ENCODE measurements around the gene PIGH.

Gene PIGH, protein sequence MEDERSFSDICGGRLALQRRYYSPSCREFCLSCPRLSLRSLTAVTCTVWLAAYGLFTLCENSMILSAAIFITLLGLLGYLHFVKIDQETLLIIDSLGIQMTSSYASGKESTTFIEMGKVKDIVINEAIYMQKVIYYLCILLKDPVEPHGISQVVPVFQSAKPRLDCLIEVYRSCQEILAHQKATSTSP

DNA sequence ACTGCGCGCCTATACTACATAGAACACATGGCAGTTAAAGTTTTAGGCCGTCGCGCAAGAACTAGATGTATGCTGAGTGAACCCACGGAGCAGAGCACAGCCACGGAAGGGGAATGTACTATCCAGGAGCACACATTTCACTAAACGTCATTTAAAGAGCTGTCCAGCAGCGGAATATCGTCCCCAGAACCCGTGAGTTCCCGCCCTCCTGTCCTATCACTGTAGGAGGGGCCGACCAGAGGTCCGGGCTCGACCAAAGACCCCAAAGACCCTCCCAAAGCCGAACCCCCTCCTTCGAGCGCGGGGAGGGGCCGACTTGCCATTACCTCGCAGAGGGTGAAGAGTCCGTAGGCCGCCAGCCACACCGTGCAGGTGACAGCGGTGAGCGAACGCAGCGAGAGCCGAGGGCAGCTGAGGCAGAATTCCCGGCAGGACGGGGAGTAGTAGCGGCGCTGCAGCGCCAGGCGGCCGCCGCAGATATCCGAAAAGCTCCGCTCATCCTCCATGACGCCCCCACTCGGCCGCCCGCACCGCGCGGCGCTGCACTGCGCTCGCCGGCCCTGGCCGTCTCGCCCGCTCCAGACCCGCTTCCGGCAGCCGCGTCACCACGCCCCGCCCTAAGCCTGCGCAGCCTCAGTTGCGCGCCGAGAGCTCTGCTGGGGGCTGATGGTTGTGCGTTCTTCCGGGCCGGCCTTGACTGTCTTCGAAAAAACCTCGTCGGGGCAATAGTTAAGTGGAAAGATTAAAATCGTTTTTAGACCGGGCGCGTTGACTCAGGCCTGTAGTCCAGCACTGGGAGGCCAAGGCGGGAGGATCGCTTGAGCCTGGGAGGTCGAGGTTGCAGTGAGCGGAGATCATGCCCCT, at the start of gene PIGH:
Gene PIGH (minus strand): TSS at position 571 of the 864 bp plus-strand sequence. CDS start 65 bp downstream, at position 506.
- peak within 1 kb of the TSS; percentile 27 for H3K27ac ChIP-seq
- H3K27me3 ChIP-seq (replicated peaks): no peaks in the 10 kb centered on the region
- peak; percentile 77 for DNase-seq
- TF ChIP-seq CTCF (IDR thresholded peaks at IDR 0.05; ENCODE audit: low read depth, low read length, missing control alignments): peak; percentile 54
- no peaks in the 10 kb centered on the region for H3K36me3 ChIP-seq (replicated peaks)
- in situ Hi-C loops (cut with HindIII; ENCODE audit: low pct_ligation_motif_present, low sequenced_read_pairs): no loop called here
- peak within 1 kb of the TSS; percentile 86 for H3K4me3 ChIP-seq (ENCODE audit: low read depth, low read length)

DNA sequence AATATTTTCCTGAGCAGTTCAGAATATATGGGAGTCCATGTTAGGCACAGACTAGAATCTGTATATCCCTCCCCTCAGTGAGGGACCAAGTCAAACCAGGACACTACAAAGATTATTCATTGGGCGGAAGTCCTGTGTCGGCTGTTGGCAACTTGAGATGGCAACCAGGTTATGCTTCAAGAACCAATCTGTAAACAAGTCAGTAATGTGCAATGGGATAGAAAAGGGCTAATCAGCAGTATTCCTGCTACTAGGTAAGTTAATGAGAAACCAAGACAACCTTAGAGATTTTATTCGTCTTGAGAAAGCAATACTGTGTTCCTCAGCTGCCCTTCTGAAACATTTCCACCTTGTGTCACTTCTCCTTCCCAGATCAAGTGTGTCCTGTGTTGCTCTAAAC, 46.1 kb upstream of the PIGH start:
- Histone ChIP-seq H3K4me3 (ENCODE audit: low read depth, low read length) (no peak overlapping the region), H3K36me3 (replicated peaks) (peaks cover 30% of the 10 kb centered on the region), H3K27ac (no peak overlapping the region), H3K27me3 (replicated peaks) (no peaks in the 10 kb centered on the region)
- in situ Hi-C loops (cut with HindIII; ENCODE audit: low pct_ligation_motif_present, low sequenced_read_pairs): no loop called here
- DNase-seq: no peak
- no peak for TF ChIP-seq CTCF (IDR thresholded peaks at IDR 0.05; ENCODE audit: low read depth, low read length, missing control alignments)

GRCh38 chr14:67645414-67645813, 45.3 kb upstream of the PIGH start:
- no peak overlapping the region for H3K4me3 ChIP-seq (ENCODE audit: low read depth, low read length)
- no peaks in the 10 kb centered on the region for H3K27me3 ChIP-seq (replicated peaks)
- no peak for DNase-seq
- peaks cover 23% of the 10 kb centered on the region for H3K36me3 ChIP-seq (replicated peaks)
- H3K27ac ChIP-seq: no peak overlapping the region
- in situ Hi-C loops (cut with HindIII; ENCODE audit: low pct_ligation_motif_present, low sequenced_read_pairs): no loop called here
- TF ChIP-seq CTCF (IDR thresholded peaks at IDR 0.05; ENCODE audit: low read depth, low read length, missing control alignments): no peak

GRCh38 chr14:67644428-67644827, 44.4 kb upstream of the PIGH start:
- Histone ChIP-seq H3K27ac (no peak overlapping the region), H3K36me3 (replicated peaks) (peaks cover 13% of the 10 kb centered on the region), H3K27me3 (replicated peaks) (no peaks in the 10 kb centered on the region), H3K4me3 (ENCODE audit: low read depth, low read length) (no peak overlapping the region)
- TF ChIP-seq CTCF (IDR thresholded peaks at IDR 0.05; ENCODE audit: low read depth, low read length, missing control alignments): no peak
- DNase-seq: no peak
- in situ Hi-C loops (cut with HindIII; ENCODE audit: low pct_ligation_motif_present, low sequenced_read_pairs): no loop called here

- no peak for DNase-seq
- Histone ChIP-seq H3K27me3 (replicated peaks) (no peaks in the 10 kb centered on the region), H3K36me3 (replicated peaks) (peaks cover 6% of the 10 kb centered on the region), H3K4me3 (ENCODE audit: low read depth, low read length) (no peak overlapping the region), H3K27ac (no peak overlapping the region)
- in situ Hi-C loops (cut with HindIII; ENCODE audit: low pct_ligation_motif_present, low sequenced_read_pairs): no loop called here
- TF ChIP-seq CTCF (IDR thresholded peaks at IDR 0.05; ENCODE audit: low read depth, low read length, missing control alignments): no peak
Observed at GRCh38 chr14:67643713-67644112, 43.6 kb upstream of the PIGH start.

All from brain microvascular endothelial cell (primary cell).